ENCODE data around the gene KRT80.

Gene KRT80

GRCh38 chr12:52210186-52210924 lies 18.5 kb upstream of the KRT80 start:
- DNase-seq, result no peak

- no peak for DNase-seq
Measured at GRCh38 chr12:52209321-52209720, 17.5 kb upstream of the KRT80 start.

DNA sequence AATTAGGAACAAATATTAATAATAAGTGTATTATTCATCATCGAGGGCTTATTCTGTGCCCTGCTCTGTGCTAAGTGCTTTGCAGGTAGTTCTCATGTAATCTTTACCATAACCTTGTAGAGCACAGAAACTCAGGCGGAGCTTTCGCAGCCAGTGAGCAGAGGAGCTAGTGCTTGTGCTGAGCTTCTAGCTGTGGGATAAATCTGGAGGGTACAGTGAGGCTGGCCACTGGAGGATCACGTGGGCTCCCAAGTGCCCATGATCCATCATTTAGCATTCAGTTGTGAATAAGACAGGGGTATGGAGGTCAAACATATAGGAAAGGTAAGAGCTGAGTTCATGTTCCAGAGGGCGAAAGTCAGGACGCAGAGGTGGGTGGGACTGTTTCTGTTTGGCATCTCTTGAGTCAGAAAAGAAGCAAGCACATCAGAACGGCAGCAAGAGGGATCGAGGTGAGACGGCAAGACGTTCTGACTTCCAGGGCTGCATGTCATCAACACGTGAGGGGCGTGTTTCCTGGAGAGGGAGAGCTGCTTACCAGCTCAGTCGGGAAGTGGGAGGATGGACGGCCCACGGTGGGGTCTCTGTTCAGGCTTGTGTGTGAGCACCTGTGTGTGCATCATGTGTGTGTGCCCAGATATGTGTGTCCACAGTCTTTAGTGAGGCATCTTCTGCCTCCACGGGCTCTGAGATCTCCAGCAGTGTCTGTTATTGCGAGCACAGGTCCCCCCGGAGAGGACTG lies 16.8 kb upstream of the KRT80 start:
- no peak for DNase-seq

DNA sequence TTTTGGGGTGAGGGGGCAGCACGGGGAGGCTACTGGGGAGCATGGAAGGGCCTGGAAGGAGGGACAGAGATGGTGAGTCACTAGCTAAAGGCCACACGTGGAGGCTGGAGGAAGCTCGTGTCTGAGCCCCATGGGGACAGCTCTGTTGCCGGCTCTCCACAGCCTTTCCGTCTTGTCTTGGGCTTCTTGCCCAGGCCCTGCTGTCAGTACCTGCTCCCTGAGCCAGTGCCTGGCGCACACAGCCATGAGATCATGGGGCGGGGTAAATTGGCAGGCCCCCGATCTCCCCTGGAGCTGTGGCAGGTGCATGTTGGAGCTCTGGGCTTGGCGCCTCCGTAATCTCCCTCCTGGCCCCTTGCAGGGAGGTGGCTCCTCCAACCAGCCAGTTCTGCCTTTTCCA lies 16.1 kb upstream of the KRT80 start:
- DNase-seq, result no peak

DNA sequence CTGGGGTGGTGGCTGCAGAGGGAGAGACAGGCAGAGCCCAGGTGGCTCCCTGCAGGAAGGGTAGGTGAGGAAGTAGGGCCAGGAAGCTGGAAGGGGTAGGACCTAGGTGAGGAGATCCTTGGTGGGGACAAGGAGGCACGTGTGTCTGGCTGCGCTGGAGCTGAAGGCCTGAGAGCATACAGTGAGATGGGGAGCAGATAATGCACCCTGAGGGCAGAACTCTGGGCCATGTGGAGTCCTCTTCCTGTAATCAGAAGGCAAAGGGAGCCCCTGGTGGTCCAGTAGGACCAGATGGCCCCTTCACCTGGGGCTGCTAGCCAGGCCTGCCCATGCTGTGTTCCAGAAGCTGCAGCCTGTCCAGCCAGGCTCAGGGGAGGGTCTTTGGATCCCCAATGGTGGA lies 15.3 kb upstream of the KRT80 start:
- no peak for DNase-seq

DNA sequence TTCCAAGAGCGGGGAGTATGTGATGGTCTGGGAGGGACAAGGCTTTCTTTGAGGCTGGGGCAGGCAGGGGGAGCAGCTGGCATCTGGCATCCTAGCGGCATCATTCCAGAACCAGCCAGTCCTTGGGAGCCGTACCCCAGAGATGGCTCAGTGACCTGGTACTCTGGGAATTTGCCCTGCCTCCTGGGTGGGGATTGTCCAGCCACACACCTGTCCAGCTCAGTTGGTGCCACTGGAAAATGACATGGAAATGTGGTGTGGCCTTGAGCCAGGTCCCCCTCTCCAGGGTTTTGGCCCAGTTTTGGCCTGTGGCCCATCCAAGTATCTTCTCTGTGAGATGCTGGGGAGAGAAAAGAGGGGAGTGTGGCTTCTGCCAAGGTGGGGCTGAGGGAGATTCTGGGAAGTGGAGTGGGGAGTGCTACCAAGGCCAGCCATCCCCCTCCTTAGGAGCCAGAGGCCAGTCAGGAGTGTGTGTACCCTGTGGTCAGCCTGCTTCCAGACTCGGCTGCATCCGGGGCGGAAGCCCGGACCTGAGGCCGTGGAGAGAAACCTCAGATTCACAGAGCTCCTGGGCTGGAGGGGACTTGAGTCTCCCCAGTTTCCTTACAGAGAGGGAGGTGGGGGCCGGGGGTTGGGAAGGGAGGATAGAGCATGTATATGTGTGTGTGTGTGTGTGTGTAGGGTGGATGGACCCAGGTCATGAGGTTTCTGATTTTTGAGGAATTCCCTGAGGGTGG lies 14.7 kb upstream of the KRT80 start:
- no peak for DNase-seq

DNA sequence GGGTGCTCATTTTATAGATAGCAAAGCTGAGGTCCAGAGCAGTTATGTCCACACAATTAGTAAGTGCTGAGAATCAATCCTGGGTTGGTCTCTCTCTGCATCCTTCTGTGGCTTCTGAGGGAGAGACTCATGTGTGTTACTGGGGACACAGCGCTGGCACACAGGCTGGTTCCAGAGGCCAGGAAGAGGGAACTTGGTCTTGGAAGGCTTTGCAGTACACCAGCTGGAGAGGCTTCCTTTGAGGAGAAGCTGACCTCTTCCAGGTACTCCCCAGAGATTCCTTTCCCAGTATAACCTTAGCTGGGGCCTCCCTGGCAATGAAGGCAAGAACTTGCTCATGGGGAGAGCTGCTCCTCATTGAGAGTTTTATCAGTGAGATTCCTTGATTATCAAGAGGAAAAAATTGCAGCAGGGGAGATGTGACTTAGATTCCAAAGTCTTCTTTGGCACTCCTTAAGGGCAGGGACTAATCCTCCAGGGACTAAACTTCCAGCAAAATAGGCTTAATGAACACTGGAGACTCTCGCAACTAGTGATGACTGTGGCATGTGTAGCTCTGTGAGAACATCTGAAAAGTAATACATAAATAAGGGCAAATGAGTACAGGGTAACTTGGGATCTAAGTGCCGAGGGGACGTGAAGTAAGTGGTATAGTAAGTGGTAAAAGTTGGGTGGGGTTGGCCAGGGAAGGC lies 13.9 kb upstream of the KRT80 start:
- no peak for DNase-seq

GRCh38 chr12:52204931-52205505 lies 13.2 kb upstream of the KRT80 start:
- DNase-seq, result no peak

DNA sequence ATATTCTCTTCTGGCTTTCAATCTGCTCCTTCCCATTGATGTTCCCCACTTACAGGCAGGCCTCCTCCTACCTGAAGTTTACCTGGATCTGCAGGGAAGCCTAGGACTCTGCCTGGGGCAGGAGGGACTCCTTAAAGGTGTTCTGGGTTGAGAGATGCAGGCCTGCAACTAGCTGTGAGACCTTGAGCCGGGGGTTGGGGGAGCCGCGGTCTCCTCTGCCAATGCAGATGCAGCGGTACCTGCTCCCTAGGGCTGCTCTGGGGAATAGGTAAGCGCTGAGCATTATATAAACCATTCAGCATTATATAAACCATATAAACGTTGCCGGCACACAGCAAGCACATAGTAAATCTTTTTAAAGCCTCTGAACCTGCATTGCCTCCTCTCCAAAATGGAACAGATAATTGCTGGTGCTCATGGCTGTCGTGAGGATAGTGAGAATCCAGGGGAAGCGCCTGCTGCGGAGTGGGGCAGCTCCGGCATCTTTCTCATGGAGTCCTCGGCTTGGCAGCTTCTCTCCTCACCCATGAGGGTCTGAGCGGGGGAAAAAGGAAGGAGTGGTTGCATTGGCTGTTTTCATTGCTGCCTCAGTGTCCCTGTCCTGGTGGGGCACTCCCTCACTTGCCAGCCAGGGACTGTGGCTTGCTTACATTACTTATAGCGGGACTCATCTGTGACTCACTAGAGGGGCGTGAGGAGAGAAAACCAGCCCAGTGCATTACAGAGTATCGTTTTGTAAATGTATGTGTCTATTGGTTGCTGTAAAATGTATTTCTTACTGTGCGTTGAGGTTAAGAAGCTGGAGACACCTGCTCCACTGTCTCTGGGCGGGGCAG lies 12.5 kb upstream of the KRT80 start:
- DNase-seq, result no peak

- DNase-seq, result no peak
Measured at GRCh38 chr12:52203079-52203921, 11.5 kb upstream of the KRT80 start.

DNA sequence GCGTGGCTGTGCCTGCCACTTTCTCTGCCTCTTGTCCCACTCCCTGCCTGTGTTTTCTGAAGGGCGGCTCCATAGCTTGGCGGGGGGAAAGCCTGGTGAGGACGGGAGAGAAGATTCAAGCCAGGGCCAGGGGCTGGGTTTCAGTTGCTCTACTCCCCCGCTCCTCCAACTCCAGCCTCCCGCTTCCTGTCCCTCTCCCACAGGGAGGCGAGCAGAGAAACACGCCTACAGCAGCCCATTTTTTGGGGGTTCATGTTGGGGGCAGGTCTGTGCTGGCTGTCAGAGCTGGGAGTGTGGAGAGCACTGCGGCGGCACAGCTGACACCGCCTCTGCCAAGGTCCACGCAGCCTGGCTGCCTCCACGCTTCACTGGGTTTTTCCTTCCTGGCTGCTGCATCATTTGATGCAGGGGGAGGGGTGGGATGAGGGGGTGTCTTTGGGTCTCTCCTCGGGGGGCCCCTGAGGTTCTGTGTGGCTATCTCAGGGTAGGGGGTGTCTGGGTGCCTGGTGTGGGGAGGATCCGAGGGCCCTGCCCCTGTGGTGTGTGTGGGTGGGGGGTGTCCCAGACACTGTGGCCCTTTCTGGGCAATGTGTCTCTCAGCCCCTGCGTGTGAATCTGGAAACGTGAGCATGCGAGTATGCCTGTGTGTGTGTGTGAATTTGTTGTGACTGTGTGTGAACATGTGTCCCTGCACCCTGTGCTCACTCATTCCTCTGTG lies 10.7 kb upstream of the KRT80 start:
- no peak for DNase-seq

DNA sequence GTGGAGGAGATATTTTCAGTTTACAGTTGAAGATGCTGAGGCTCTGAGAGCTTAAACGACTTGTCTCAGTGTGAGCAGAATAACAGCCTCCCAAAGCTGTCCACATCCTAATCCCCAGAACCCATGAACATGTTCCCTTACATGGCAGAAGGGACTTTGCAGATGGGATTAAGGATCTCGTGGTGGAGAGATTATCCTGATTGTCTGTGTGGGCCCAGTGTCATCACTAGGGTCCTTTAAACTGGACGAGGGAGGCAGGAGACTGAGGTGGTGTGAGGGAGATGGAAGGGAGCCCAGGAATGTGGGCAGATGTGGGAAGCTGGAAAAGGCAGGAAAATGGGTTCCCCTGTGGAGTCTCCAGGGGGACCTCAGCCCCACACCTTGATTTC lies 9.6 kb upstream of the KRT80 start:
- DNase-seq, result no peak

- no peak for DNase-seq
Measured at GRCh38 chr12:52200781-52201450, 9.1 kb upstream of the KRT80 start.

- DNase-seq, result no peak
Measured at GRCh38 chr12:52200086-52200780, 8.4 kb upstream of the KRT80 start.

DNA sequence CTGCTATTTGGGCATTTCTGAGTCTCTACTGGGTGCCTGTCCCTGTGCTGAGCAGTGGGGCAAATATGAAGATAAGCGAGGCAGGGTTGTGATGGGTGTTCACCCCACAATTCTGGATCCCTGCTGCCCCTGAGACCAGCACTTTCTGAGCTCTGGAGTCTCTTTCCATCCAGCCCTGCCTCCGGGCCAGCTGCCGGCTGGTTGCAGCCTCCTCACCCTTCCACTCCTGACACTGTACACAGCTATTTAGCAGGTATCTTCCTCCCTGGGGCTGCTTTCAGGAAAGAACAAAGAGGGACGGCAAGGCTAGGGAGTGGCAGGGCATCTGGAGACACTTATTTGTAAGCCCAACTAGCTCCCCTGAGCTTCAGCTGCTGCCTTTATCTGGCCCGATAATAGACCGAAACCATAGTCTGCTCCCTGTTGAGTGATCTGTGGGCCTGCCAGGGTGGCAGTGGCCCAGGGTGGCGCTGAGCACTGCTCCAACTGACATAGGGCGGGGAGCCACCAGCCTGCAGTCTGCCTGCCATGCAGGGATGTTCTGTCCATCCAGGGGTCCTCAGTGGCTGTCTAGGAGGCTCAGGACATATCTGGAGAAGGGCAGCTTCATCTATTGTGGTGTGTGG lies 7.6 kb upstream of the KRT80 start:
- DNase-seq, result no peak

DNA sequence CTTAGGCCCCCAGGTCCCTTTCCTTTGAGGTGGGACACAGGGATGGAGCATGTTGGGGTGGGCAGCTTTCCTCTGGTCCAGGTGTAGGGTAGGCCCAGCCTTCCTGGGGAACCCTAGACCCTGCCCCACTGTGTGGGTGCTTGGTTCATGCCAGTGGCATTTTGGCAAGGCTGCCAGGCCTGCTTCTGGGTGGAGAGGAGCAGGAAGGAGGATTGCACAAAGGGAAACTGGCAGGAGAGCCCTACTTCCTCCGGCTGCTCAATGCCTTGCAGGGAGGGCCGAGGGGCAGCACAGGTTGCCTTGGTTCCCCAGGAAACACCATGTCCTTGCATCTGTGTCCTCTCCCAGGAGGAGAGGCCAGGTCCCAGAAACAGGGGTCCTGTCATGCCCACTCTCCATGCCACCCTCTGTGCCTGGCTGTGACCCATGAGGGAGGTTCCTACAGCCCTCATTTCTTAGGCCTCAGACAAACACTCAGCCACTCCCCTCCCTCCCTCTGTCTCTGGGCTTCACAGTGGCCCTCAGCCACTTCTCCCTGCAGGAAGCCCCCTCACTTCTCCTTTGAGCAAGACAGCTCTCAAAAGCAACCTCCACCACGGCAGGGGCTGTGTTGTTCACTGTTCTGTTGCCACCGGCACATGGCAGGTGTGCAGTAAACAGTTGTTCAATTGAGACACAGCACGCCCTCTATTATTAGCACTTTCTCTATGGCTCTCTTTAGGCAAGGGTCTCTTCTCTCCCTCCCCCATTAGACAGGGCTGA lies 6.8 kb upstream of the KRT80 start:
- no peak for DNase-seq

DNA sequence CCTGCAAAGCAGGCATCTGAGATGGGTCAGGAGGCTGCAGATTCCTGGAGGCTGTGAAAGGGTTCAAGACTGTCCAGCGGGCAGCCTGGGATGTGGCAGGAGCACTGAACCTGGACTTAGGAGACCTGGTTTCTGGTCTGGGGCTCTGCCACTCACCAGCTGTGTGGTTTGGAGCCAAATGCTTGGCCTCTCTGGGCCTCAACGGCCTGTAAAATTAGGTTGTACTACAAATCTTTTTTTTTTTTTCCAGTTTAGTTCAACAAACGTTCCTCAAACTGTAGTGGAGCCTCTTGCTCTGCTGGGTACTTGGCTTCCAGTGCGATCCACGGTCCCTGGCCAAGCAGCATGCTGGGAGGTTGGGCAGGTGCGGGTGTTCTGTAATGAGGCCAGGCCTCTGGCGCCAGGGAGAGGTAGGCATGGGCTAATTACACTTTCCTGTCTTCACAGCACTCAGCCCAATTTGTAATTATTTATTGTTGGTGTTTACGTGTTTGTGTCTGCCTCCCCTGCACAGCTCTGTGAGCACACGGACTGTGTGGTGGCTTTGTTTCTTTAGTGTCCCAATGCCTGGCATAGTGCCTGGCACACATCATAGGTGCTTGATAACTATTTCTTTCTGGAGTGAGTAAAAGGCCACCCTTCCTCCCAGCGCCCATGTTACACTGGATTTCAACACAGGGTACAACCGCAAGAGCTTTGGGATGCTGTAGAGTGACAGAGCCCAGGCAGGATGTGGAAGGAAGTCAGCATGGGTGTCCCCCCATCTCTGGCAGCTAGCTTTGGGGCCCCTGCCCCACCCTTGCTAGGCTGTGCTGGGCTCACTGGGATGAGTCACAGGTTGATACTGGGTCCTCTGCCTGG lies 5.8 kb upstream of the KRT80 start:
- DNase-seq, result no peak

All from activated CD8-positive, alpha-beta memory T cell treated with anti-CD3 and anti-CD28 coated beads, Interleukin-2, amount 50 U/mL, for 4 hours (primary cell).